Mesenteric fat pad (tissue), 1 donor: ENCODE data around the gene PARM1. TPM values are rescaled to one million over a fixed set of nuclear protein-coding genes. Genes with fewer than 3 reads are reported as not detected.

Experiments used
- DNase-seq: peaks from one replicate; pipeline ENCODE4 v3.0.0-alpha.2; 2020; ENCODE audit warnings: low spot score
- long read RNA-seq: library from polyadenylated mRNA; unstranded; transcript quantifications from one replicate; pipeline ENCODE4 v2.0.0, GENCODE V29; 2020
- total RNA-seq: library from RNA; stranded (reverse); fragmentation: NEBNext Ultra II Directional; extraction: Animal tissue kit (Norgen Biotek cat#: 25700); gene quantifications from one replicate; pipeline ENCODE4 v1.2.1, GENCODE V29; 2021
- donor health status: DM: yes; HTN: yes; CAD: no.

The PARM1 gene
- 27.5 TPM for total RNA-seq
- long read RNA-seq, full-length matches to known transcripts, result 41 of 80 reads
- long read RNA-seq, partial matches to known transcripts, result 9 of 80 reads
- long read RNA-seq, other reads (novel, unspliced or antisense), result 30 of 80 reads

GRCh38 chr4:74932832-74933561 lies at the start of gene PARM1:
Gene PARM1, plus strand, starts transcription at chr4:74933116. Its CDS starts 212 bp downstream, at chr4:74933328.
- DNase-seq, result peak; percentile 93

DNA sequence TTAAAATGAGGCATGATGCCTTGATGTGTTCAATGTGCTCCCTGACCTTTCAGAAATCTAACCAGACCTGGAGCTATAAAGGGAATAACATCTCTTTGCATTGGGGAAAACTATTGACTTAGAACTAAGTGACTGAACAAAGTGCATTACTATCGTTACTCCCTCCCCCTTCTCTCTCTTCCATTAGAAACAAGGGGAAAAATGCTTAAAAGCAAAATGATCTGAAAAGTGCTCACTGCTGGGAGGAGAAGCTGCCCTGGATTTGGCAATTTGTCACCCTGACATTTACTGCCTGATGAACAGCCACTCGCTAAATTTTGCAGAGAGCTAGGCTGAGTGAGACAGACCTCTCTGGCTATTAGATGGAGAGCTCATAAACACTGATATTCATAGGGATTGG lies 48.6 kb upstream of the PARM1 start:
- no peak for DNase-seq

DNA sequence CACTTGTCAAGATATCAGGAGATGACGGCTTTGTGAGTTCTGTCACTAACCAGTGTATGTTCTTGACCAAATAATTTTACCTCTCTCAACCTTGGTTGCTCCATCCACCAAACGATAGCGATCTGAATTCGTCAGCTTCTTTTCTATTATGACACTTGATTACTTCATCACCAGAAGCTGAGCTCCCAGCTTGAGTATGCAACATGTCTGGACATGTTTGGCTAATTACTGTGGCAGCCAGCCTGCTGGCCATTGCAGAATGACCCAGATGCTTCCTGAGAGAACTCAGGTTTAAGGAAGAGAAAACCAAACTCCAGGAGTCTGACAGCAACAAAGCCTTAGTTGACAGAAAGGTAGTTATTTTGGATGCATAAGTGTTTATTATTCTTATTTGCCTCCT lies 46.4 kb upstream of the PARM1 start:
- DNase-seq, result no peak

GRCh38 chr4:74890341-74890740 lies 42.6 kb upstream of the PARM1 start:
- no peak for DNase-seq

DNA sequence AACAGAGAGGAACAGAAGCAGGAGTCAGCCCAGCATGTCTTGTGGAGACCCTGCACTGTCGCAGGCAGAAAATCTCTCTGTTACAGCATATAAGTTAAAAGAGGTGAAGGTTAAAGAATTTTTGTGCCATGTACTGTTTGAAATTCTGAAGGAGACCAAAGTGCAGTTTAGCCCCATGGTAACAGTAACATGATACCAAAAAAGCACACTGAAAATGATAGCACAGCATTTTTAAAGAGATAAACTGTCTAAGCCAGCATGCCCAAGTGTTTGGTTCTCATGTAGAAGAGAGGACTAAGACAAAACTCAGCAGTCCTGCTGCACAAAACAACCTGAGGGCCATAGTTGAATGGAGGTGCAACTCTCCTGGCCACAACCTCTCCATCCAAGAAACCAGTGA lies 41.9 kb upstream of the PARM1 start:
- no peak for DNase-seq

DNA sequence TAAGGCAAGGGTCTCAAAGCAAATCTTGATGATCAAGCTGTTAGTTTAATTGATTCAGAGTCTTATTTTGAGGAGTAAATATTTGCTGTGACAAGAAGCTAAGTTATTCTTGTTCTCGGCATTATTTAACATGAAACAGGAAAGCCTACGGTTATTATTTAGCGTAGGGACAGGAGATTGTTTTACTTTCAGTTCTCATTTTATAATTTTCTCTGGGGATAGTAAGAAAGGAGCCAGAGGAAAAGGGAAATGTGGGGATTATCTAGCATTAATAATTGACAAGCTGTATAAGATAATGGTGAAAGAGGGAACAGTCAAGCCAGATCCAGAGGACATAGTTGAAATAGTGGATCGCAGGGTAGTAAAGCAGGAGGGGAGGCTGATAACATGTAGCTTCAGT lies 39.7 kb upstream of the PARM1 start:
- DNase-seq, result no peak

- DNase-seq, result no peak
Observed at GRCh38 chr4:74896595-74896994, 36.3 kb upstream of the PARM1 start.

DNA sequence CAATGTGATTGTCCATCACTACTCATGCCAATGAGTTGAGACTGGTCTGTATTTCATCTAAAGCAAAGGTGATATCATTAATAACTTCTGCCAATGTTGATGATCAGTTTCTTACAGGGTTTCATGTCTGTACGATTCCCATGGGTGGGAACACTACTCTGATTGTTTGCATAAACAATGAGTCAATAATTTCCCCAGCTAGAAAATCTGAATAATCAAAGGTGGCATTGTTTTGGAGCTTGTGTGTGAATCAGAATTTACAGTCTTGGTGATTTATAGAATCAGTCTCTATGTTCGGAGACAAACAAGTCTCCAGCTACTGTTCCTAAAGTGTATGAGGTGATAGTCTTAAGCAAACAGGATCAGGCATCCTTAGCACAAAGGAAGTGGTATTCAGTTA lies 35.5 kb upstream of the PARM1 start:
- no peak for DNase-seq

- no peak for DNase-seq
Observed at GRCh38 chr4:74900862-74901261, 32.1 kb upstream of the PARM1 start.

GRCh38 chr4:74904509-74905065 lies 28.3 kb upstream of the PARM1 start:
- no peak for DNase-seq

GRCh38 chr4:74906771-74907170 lies 26.1 kb upstream of the PARM1 start:
- no peak for DNase-seq

GRCh38 chr4:74919783-74920182 lies 13.1 kb upstream of the PARM1 start:
- no peak for DNase-seq

DNA sequence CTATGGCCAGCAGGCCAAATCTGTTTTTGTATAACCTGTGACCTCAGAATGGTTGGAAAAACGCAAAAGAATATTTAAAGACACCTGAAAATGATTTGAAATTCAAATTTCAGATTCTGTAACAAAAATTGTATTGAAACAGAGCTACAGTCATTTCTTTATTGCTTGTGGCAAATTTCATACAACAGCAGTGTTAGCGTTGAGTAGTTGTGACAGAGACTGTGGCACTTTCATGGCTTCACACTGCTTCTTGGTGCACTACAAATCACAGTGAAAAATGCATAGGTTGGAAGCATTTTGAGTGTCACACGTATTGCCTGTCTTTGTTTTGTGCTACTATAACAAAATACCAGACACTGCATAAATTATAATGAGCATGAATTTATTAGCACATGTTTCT lies 12.2 kb upstream of the PARM1 start:
- DNase-seq, result no peak

DNA sequence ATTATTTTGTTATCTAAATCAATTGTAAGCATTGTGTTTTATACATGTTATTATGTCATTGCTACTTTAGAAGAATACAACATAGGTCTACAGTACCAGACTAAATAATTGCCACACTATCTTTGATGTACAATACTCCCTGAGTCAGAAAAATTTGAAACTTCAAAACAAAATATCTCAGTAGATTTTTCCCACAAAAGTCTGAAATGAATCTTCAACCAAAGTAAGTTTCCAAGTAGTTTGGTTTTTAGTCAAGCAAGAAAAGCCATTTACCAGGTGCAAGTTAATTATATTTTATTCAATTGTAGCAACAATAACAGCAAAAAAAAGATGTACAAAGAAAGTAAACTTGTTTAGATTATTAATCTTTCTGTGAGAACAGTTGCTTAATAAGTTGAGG lies 11.4 kb upstream of the PARM1 start:
- DNase-seq, result no peak

DNA sequence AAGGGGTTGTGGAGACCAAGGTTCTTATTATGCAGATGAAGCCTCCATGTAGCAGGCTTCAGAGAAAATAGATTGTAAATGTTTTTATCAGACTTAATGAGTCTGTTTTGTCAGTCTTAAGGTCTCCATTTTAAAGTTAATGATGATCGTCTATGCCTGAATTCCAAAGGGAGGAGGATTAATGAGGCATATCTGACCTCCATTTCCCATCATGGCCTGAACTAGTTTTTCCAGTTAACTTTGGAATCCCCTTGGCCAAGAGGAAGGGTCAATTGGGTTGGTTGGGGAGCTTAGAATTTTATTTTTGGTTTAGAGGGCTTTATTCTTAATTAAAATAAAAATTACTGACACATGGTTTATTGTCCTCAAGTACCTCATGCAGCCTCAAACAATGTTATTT lies 6.9 kb upstream of the PARM1 start:
- DNase-seq, result no peak

DNA sequence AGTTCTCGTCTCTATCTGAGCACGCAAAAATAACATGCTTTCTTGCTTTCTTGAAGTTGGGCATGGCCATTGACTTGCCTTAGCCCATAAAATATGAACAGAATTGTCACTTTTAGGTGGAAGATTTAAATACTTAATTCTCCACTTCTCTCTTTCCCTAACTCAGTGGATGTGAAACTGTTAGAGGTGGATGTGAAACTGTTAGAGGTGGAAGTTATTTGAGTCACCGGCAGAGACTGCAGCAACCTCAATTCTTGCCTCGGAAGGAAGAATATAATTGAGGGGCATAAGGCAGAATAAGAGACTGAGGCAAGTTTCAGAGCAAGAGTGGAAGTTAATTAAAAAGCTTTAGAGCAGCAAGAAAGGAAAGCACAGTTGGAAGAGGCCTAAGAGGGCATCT lies 2.8 kb upstream of the PARM1 start:
- no peak for DNase-seq

DNA sequence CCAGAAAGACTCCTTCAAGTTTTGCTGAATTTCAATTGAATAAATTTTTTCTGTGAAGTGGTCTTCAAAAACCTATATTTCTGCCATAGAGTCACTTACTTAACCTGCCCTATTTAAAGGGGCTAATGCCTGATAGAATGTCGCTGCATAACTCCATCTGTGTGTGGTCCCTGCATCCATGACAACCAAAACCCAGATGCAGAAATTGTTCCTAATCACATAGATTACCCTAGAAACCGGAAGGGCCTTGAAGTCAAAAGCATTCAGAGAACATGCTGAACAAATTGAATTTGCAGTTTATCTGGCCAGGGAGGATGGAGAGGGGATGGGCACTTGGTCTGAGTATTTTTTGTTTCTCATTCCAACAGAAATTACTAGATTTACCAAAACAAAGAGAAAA lies 1.5 kb upstream of the PARM1 start:
- DNase-seq, result no peak

- no peak for DNase-seq
Observed at GRCh38 chr4:74932010-74932409, 906 bp upstream of the PARM1 start.

- no peak for DNase-seq
Observed at GRCh38 chr4:74933562-74934015, 673 bp downstream of the PARM1 start.

GRCh38 chr4:74934016-74934831 lies 1.3 kb downstream of the PARM1 start:
- DNase-seq, result no peak

- no peak for DNase-seq
Observed at GRCh38 chr4:74934888-74935287, 2.0 kb downstream of the PARM1 start.

DNA sequence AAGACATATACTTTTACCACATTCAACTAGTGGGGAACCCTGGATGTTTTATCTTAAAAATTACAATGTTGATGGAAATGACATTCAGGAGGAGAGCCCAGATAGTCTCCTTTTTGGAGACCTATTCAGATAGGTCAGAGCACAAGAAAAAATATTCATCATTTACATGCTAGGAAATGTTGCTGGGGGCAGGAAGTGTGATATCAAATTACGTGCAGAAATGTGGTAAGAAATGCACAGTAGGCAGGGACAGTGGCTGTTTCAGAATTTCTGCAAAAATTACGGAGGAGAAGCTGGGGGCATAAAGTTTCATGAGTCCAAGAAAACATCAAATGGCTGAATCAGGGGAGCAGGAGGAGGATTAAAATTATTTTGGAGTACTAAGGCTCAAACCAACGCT lies 8.2 kb downstream of the PARM1 start:
- no peak for DNase-seq
